Lower lobe of right lung (tissue), 2 donors: ENCODE measurements around the gene MORN1. TPM values are rescaled to one million over a fixed set of nuclear protein-coding genes. Genes with fewer than 3 reads are reported as not detected.

Experiments used
- ATAC-seq, 2 donors: fragments of 200-7000 bp; cut with Tn5 transposase; one replicate each; pipeline ENCODE4 v1.9.1; 2020 to 2022; ENCODE audit warnings: mild to moderate bottlenecking in 2 of 2, moderate library complexity in 2 of 2
- DNase-seq: peaks from one replicate; pipeline ENCODE4 v3.0.0-alpha.2; 2020
- H3K27ac ChIP-seq: fragments of 200-600 bp; one replicate; pipeline ENCODE4 v1.8.0; 2022
- H3K27me3 ChIP-seq: fragments of 200-600 bp; one replicate; pipeline ENCODE4 v1.8.0; 2022; ENCODE audit warnings: low read depth
- H3K36me3 ChIP-seq: fragments of 200-600 bp; one replicate; pipeline ENCODE4 v1.8.0; 2022; ENCODE audit warnings: mild to moderate bottlenecking
- H3K4me1 ChIP-seq: fragments of 200-600 bp; one replicate; pipeline ENCODE4 v1.8.0; 2022
- H3K4me3 ChIP-seq: fragments of 200-600 bp; one replicate; pipeline ENCODE4 v1.8.0; 2022; ENCODE audit warnings: mild to moderate bottlenecking
- H3K9me3 ChIP-seq: fragments of 200-600 bp; one replicate; pipeline ENCODE4 v1.8.0; 2022
- CTCF ChIP-seq: fragments of 200-600 bp; IDR thresholded peaks from one replicate; pipeline ENCODE4 v1.8.0; 2022; ENCODE audit warnings: antibody characterized with exemption, mild to moderate bottlenecking
- intact Hi-C: fragments of 100-400 bp; cut with DNase I; formaldehyde crosslinking; loops from one replicate; pipeline ENCODE4 v1.11.0; 2022
- total RNA-seq: library from RNA; stranded (reverse); fragmentation: NEBNext Ultra II Directional; extraction: Animal tissue kit (Norgen Biotek cat#: 25700); gene quantifications from one replicate; pipeline ENCODE4 v1.2.1, GENCODE V29; 2021
- donor health status: DM: no; HTN: yes; CAD: no; lungs with severe emphysema.

The MORN1 gene
- total RNA-seq, 1 donor from 2014 or later = 13.4 TPM

- DNase-seq = no peak
- no peak for ATAC-seq
- H3K9me3 ChIP-seq = no peaks in the 10 kb centered on the region
- no peak for TF ChIP-seq CTCF
- peaks cover 30% of the 10 kb centered on the region for H3K4me1 ChIP-seq
- no peak overlapping the region for H3K27ac ChIP-seq
- no peak overlapping the region for H3K4me3 ChIP-seq
- intact Hi-C loops = no loop called here
- H3K27me3 ChIP-seq = no peaks in the 10 kb centered on the region
- no peaks in the 10 kb centered on the region for H3K36me3 ChIP-seq
Observed at GRCh38 chr1:2326524-2326923, 64.8 kb downstream of the MORN1 start.

GRCh38 chr1:2324553-2325366 lies 66.6 kb downstream of the MORN1 start:
- Histone ChIP-seq H3K27ac (no peak overlapping the region), H3K4me1 (peaks cover 30% of the 10 kb centered on the region), H3K4me3 (no peak overlapping the region), H3K27me3 (no peaks in the 10 kb centered on the region), H3K9me3 (no peaks in the 10 kb centered on the region), H3K36me3 (no peaks in the 10 kb centered on the region)
- TF ChIP-seq CTCF = no peak
- DNase-seq (no peak), ATAC-seq (no peak)
- intact Hi-C loops = no loop called here

- TF ChIP-seq CTCF = no peak
- Histone ChIP-seq H3K36me3 (no peaks in the 10 kb centered on the region), H3K4me3 (no peak overlapping the region), H3K4me1 (peaks cover 30% of the 10 kb centered on the region), H3K27me3 (no peaks in the 10 kb centered on the region), H3K27ac (peak overlapping the region; percentile 87), H3K9me3 (no peaks in the 10 kb centered on the region)
- ATAC-seq = no peak
- no peak for DNase-seq
- intact Hi-C loops = no loop called here
Observed at GRCh38 chr1:2323451-2323974, 67.8 kb downstream of the MORN1 start.

- Histone ChIP-seq H3K36me3 (no peaks in the 10 kb centered on the region), H3K27me3 (no peaks in the 10 kb centered on the region), H3K9me3 (no peaks in the 10 kb centered on the region), H3K27ac (peak overlapping the region; percentile 87), H3K4me1 (peaks cover 30% of the 10 kb centered on the region), H3K4me3 (peak overlapping the region; percentile 10)
- peak; percentile 76 for DNase-seq
- intact Hi-C loops = no loop called here
- ATAC-seq = peak; percentile 82 to 87
- TF ChIP-seq CTCF = peak; percentile 0
Observed at GRCh38 chr1:2322581-2323211, 68.7 kb downstream of the MORN1 start.

GRCh38 chr1:2322065-2322571 lies 69.2 kb downstream of the MORN1 start:
- Histone ChIP-seq H3K4me1 (peaks cover 30% of the 10 kb centered on the region), H3K4me3 (peak overlapping the region; percentile 10), H3K27ac (peak overlapping the region; percentile 87), H3K27me3 (no peaks in the 10 kb centered on the region), H3K9me3 (no peaks in the 10 kb centered on the region), H3K36me3 (no peaks in the 10 kb centered on the region)
- TF ChIP-seq CTCF = peak; percentile 8
- peak; percentile 78 for DNase-seq
- ATAC-seq = peak; percentile 79 to 81
- intact Hi-C loops = no loop called here
